HepG2 (cell line): Measurements from ENCODE around the gene ATP6V0E2.

Experiments used
- ATF2 ChIP-seq: sonication (generic); formaldehyde crosslinking; IDR thresholded peaks from 2 replicates; pipeline ENCODE4 v1.4.0; 2020; ENCODE audit warnings: missing genetic modification reagents
- CREB1 ChIP-seq, 2 experiments: fragments of 450-650 bp in 1 of 2; IDR thresholded peaks; 2 replicates each; pipeline ENCODE4 v1.6.1; 2016 to 2017; ENCODE audit warnings: control low read depth in 1 of 2, mild to moderate bottlenecking in 1 of 2, missing compliant biosample characterization in 1 of 2, missing genetic modification characterization in 1 of 2
- CTCF ChIP-seq: sonication (generic); formaldehyde crosslinking; IDR thresholded peaks from 2 replicates; pipeline ENCODE4 v1.5.0; 2020; ENCODE audit warnings: mild to moderate bottlenecking, missing genetic modification reagents, moderate library complexity
- FOXA1 ChIP-seq, 2 experiments: fragments of 450-650 bp in 1 of 2; sonication (generic) in 1 of 2; formaldehyde crosslinking in 1 of 2; IDR thresholded peaks; 2 replicates each; pipeline versions ENCODE4 v1.4.0 to v1.6.1; 2016 to 2020; ENCODE audit warnings: missing genetic modification reagents in 1 of 2
- GMEB2 ChIP-seq: IDR thresholded peaks from 2 replicates; pipeline ENCODE4 v1.6.1; 2016; ENCODE audit warnings: missing biosample characterization, missing genetic modification reagents, low read depth
- HMG20B ChIP-seq: conservative IDR thresholded peaks from 2 replicates; pipeline ENCODE4 v1.6.1; 2016; ENCODE audit warnings: missing genetic modification reagents, missing compliant biosample characterization
- IKZF1 ChIP-seq: fragments of 450-650 bp; IDR thresholded peaks from 2 replicates; pipeline ENCODE4 v1.7.1; 2016
- JUNB ChIP-seq: sonication (generic); formaldehyde crosslinking; IDR thresholded peaks from 2 replicates; pipeline ENCODE4 v1.8.0; 2022; ENCODE audit warnings: missing genetic modification reagents, mild to moderate bottlenecking, borderline replicate concordance
- MAFK ChIP-seq, 2 experiments: IDR thresholded peaks in 1 of 2; conservative IDR thresholded peaks in 1 of 2; 2 replicates each; pipeline ENCODE4 v1.6.1; 2011; ENCODE audit warnings: improper control_type of control experiment in 2 of 2, low read length in 2 of 2
- NFRKB ChIP-seq: fragments of 450-650 bp; IDR thresholded peaks from 2 replicates; pipeline ENCODE4 v1.6.1; 2017
- U2AF1 ChIP-seq: fragments of 200-400 bp; formaldehyde crosslinking; optimal IDR thresholded peaks from 2 replicates; pipeline ENCODE3; 2017; ENCODE audit warnings: mild to moderate bottlenecking, low read depth, low read length
- ZBTB33 ChIP-seq: sonication (generic); formaldehyde crosslinking; IDR thresholded peaks from 2 replicates; pipeline ENCODE4 v1.4.0; 2020; ENCODE audit warnings: missing genetic modification reagents
- ZFAT ChIP-seq: sonication (generic); formaldehyde crosslinking; conservative IDR thresholded peaks from 2 replicates; pipeline ENCODE4 v1.8.1; 2023; ENCODE audit warnings: missing genetic modification reagents, inconsistent platforms
- ZNF446 ChIP-seq: sonication (generic); formaldehyde crosslinking; IDR thresholded peaks from 2 replicates; pipeline ENCODE4 v1.5.0; 2020; ENCODE audit warnings: mild to moderate bottlenecking, missing genetic modification reagents

GRCh38 chr7:149879271-149879743, 5.5 kb downstream of the ATP6V0E2 start:
- TF ChIP-seq CTCF (CRISPR knock-in tag) (no peak), NFRKB (no peak), HMG20B (CRISPR knock-in tag) (no peak), CREB1 (IDR thresholded peaks at IDR 0.05) (no peak), CREB1 (CRISPR knock-in tag; IDR thresholded peaks at IDR 0.05) (no peak), ZFAT (no peak), MAFK (conservative IDR thresholded peaks at IDR 0.05 in 1 of 2, IDR thresholded peaks at IDR 0.05 in 1 of 2; ENCODE audit: low read length in 2 of 2) (no peak), JUNB (CRISPR knock-in tag) (no peak), U2AF1 (no peak), GMEB2 (no peak), FOXA1 (IDR thresholded peaks at IDR 0.05) (no peak), FOXA1 (CRISPR knock-in tag; IDR thresholded peaks at IDR 0.05) (no peak), IKZF1 (no peak), ZBTB33 (CRISPR knock-in tag) (no peak), ATF2 (CRISPR knock-in tag) (no peak), ZNF446 (CRISPR knock-in tag) (no peak)
